GM23248 (cell line): Measurements from ENCODE around the gene NFILZ. TPM values are rescaled to one million over a fixed set of nuclear protein-coding genes. Genes with fewer than 3 reads are reported as not detected.

Experiments
- DNase-seq: peaks from one replicate; pipeline ENCODE4 v3.0.0-alpha.2; 2015
- H2AFZ ChIP-seq: fragments of 200-600 bp; sonication (generic); 2 replicates; pipeline ENCODE4 v1.6.1; 2016; ENCODE audit warnings: antibody characterized with exemption
- H3F3A ChIP-seq: fragments of 200-600 bp; sonication (generic); 2 replicates; pipeline ENCODE4 v1.6.1; 2016; ENCODE audit warnings: mild to moderate bottlenecking, antibody characterized with exemption, mixed run types; ENCODE audit not compliant: insufficient read depth
- H3K27ac ChIP-seq: fragments of 200-600 bp; sonication (generic); 2 replicates; pipeline ENCODE4 v1.5.1; 2016; ENCODE audit warnings: mild to moderate bottlenecking
- H3K27me3 ChIP-seq: fragments of 200-600 bp; sonication (generic); replicated peaks from 2 replicates; pipeline ENCODE4 v1.6.1; 2016; ENCODE audit warnings: mild to moderate bottlenecking; ENCODE audit not compliant: insufficient read depth
- H3K36me3 ChIP-seq: fragments of 200-600 bp; sonication (generic); 2 replicates; pipeline ENCODE4 v1.6.1; 2016; ENCODE audit warnings: low read depth, mild to moderate bottlenecking
- H3K4me1 ChIP-seq: fragments of 200-600 bp; sonication (generic); 2 replicates; pipeline ENCODE4 v1.6.1; 2016; ENCODE audit warnings: mild to moderate bottlenecking; ENCODE audit not compliant: insufficient read depth
- H3K4me2 ChIP-seq: fragments of 200-600 bp; sonication (generic); one replicate; pipeline ENCODE4 v1.6.1; 2016; ENCODE audit warnings: mild to moderate bottlenecking; ENCODE audit not compliant: unreplicated experiment
- H3K4me3 ChIP-seq: fragments of 200-600 bp; sonication (generic); 2 replicates; pipeline ENCODE4 v1.5.1; 2016; ENCODE audit warnings: mild to moderate bottlenecking
- H3K79me2 ChIP-seq: fragments of 200-600 bp; sonication (generic); 2 replicates; pipeline ENCODE4 v1.6.1; 2016; ENCODE audit warnings: mild to moderate bottlenecking; ENCODE audit not compliant: insufficient read depth
- H3K9ac ChIP-seq: fragments of 200-600 bp; sonication (generic); 2 replicates; pipeline ENCODE4 v1.6.1; 2016; ENCODE audit warnings: mild to moderate bottlenecking
- H3K9me2 ChIP-seq: fragments of 200-600 bp; sonication (generic); 2 replicates; pipeline ENCODE4 v1.6.1; 2016; ENCODE audit warnings: mixed run types, mild to moderate bottlenecking, moderate library complexity; ENCODE audit not compliant: insufficient read depth
- H3K9me3 ChIP-seq: fragments of 200-600 bp; sonication (generic); one replicate; pipeline ENCODE4 v1.6.1; 2017; ENCODE audit warnings: low read depth
- H4K20me1 ChIP-seq: fragments of 200-600 bp; sonication (generic); 2 replicates; pipeline ENCODE4 v1.6.0; 2016; ENCODE audit not compliant: insufficient read depth
- EZH2 ChIP-seq: fragments of 200-600 bp; sonication (generic); IDR thresholded peaks from 2 replicates; pipeline ENCODE4 v1.6.1; 2018; ENCODE audit warnings: antibody characterized with exemption, mild to moderate bottlenecking; ENCODE audit not compliant: insufficient read depth, poor library complexity, severe bottlenecking
- EZH2phosphoT487 ChIP-seq: fragments of 200-600 bp; sonication (generic); IDR thresholded peaks from 2 replicates; pipeline ENCODE4 v1.6.1; 2018; ENCODE audit warnings: antibody characterized with exemption, moderate library complexity, mild to moderate bottlenecking, low read depth; ENCODE audit not compliant: insufficient read depth
- WGBS, 2 experiments: methylation state at CpG; one replicate each; pipeline ENCODE4 v1.1.6; 2015 to 2017; ENCODE audit warnings: low lambda C conversion rate in 2 of 2, low coverage in 1 of 2; ENCODE audit errors: missing lambda C conversion rate in 2 of 2; 5-methylcytosine and 5-hydroxymethylcytosine counted together
- in situ Hi-C: fragments of 300-500 bp; cut with MboI; formaldehyde crosslinking; loops from 2 replicates; pipeline ENCODE4 v1.15.0; 2020
- polyA plus RNA-seq: library from polyadenylated mRNA; unstranded; fragments of >200 nt; fragmentation: Nextera tagmentation; extraction: Ambion mirVana; gene quantifications from 2 replicates; pipeline ENCODE4 v1.2.1, GENCODE V29; 2016
- total RNA-seq: library from RNA; depleted of rRNA; stranded (reverse); fragments of >200 nt; shearing (Covaris generic); gene quantifications from 2 replicates; pipeline ENCODE4 v1.2.3, GENCODE V29; 2014

Gene NFILZ
- total and polyA plus RNA-seq, 2 experiments from 2014 or later, result not detected

DNA sequence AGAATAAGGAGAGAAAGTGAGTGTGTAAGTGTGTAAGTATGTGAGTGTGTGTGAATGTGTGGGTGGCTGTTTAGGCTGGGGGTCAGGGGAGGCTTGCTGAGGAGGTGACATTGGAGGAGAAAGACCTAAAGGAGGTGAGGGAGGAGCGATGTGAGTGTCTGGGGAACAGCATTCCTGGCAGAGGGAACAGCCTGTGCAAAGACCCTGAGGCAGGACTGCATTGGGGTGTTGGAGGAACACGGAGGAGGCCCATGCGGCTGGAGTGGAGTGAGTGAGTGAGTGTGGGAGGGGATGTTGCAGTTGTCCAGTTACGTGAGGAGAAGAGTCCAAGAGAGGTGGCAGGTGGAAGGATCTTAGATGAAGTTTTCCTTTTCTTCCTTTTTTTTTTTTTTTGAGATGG, 31.8 kb downstream of the NFILZ start:
- H3K9ac ChIP-seq, result no peak overlapping the region
- in situ Hi-C loops, result no loop called here

DNA sequence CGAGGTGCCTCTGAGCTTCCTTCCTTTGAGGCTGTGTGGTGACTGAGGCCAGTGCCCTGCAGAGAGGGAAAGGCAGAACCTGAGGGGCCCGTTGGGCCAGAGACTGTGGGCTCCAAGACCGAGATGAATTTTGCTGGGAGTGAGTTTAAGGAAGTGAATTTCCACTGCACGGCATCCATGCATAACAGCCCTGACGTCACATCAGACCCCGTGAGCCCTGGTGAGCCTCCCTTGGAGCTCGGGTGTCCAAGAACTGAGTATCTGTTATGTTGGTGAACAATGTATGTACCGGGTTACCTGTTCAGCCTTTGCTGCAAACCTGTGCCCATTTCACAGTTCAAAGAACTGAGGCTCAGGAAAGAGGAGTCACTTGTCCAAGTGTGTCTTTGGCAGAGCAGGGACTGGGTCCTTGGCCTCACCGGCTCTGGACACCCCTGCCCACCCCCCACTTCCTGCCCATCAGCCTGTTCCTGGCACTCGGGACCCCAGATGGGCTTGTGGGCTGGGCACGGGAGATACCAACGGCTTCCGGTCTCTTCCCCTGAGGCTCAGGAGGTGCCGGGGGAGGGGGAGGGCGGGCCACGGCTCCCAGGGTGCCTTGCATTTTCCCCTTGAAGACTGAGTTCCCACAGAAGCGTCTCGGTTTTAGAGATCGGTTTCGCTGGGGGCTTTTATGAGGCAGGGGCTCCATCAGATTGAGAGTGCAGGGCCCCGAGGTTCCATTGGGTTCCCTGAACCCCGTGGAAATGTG, 33.7 kb downstream of the NFILZ start:
- H3K79me2 ChIP-seq, result no peaks in the 10 kb centered on the region
- in situ Hi-C loops, result no loop called here
- H3K4me3 ChIP-seq, result no peak overlapping the region
- no peak for DNase-seq
- H3K9ac ChIP-seq, result no peak overlapping the region
- no peak overlapping the region for H2AFZ ChIP-seq
- no peak overlapping the region for H3K27ac ChIP-seq
- no peaks in the 10 kb centered on the region for H3K36me3 ChIP-seq
- H3K9me3 ChIP-seq, result no peaks in the 10 kb centered on the region
- no peaks in the 10 kb centered on the region for H3K4me1 ChIP-seq
- no peaks in the 10 kb centered on the region for H3F3A ChIP-seq
- H3K9me2 ChIP-seq, result no peaks in the 10 kb centered on the region
- TF ChIP-seq EZH2, result no peak
- no peak for TF ChIP-seq EZH2phosphoT487
- no peak overlapping the region for H3K4me2 ChIP-seq
- no peaks in the 10 kb centered on the region for H3K27me3 ChIP-seq
- H4K20me1 ChIP-seq, result no peaks in the 10 kb centered on the region
- WGBS, 2 experiments, result 25 to 33% methylated on average over 17 to 22 of the region's 22 CpGs

More for the DNA sequence above, 31.8 kb downstream of the NFILZ start:
- Histone ChIP-seq H3K27me3 (no peaks in the 10 kb centered on the region), H3K4me1 (no peaks in the 10 kb centered on the region), H3K27ac (no peak overlapping the region), H3K4me3 (no peak overlapping the region), H3K36me3 (no peaks in the 10 kb centered on the region), H3K9me2 (no peaks in the 10 kb centered on the region), H3K79me2 (no peaks in the 10 kb centered on the region), H4K20me1 (no peaks in the 10 kb centered on the region), H3K4me2 (no peak overlapping the region), H2AFZ (no peak overlapping the region), H3K9me3 (no peaks in the 10 kb centered on the region), H3F3A (no peaks in the 10 kb centered on the region)
- no peak for DNase-seq
- TF ChIP-seq EZH2, result no peak
- no peak for TF ChIP-seq EZH2phosphoT487
- 59 to 65% methylated on average over 4 of the region's 4 CpGs for WGBS, 2 experiments

DNA sequence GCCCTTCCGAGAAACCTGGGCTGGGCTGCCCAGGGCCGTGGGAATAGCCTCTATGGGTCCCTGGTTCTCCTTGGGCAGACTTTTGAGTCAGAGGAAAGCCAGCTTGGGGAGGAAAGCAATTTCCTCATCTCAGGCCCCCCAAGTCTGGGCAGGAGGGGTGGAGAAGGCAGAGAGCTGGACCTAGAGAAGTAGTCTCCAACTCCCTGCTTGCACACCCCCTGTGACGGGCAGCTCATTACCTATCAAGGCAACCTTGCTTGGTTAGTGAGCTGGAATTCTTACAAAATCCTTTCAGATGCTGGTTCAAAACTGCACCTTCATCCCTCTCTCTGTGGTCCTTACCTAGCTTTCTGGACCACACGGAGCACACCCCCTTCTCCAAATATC, 34.2 kb downstream of the NFILZ start:
- no peak for TF ChIP-seq EZH2
- TF ChIP-seq EZH2phosphoT487, result no peak
- H3K4me2 ChIP-seq, result no peak overlapping the region
- H3K9ac ChIP-seq, result no peak overlapping the region
- no peaks in the 10 kb centered on the region for H3K36me3 ChIP-seq
- no peaks in the 10 kb centered on the region for H4K20me1 ChIP-seq
- H2AFZ ChIP-seq, result no peak overlapping the region
- in situ Hi-C loops, result no loop called here
- no peaks in the 10 kb centered on the region for H3K27me3 ChIP-seq
- H3K79me2 ChIP-seq, result no peaks in the 10 kb centered on the region
- H3K4me3 ChIP-seq, result no peak overlapping the region
- WGBS, 2 experiments, result 52% methylated on average over 4 of the region's 4 CpGs
- H3F3A ChIP-seq, result no peaks in the 10 kb centered on the region
- H3K9me3 ChIP-seq, result no peaks in the 10 kb centered on the region
- H3K9me2 ChIP-seq, result no peaks in the 10 kb centered on the region
- no peak for DNase-seq
- H3K4me1 ChIP-seq, result no peaks in the 10 kb centered on the region
- no peak overlapping the region for H3K27ac ChIP-seq

DNA sequence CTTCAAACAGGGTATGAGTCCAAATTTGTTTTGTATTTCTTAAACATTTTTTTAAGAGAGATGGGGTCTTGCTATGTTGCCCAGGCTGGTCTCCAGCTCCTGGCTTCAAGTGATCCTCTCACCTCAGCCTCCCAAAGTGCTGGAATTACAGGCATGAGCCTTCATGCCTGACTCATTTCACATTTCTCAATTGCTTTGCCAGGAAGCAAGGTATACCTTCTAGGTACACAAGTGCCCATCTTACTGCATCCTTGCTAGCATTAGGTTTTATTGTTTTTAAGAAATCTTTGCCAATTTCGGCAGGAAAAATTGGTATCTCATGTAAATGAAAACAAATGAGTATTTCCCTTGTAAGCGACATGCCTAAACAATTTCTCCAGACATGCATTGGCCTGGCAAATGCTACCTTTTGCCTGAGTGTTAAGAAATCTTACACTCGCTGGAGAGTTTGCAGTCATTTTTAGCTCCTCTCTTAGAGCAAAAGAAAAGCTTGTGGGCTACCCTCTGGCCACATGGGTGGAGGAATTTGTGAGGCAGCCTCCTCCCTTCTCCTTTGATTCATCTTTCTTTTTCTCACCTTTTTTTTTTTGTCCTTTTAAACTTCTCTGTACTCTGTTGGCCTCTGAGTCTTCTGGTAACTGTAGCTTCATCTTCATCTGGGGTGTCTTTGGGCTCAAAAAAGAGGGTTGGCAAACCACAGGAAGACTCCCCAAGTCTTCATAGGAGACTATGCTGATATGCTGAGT, 35.2 kb downstream of the NFILZ start:
- Histone ChIP-seq H3K4me3 (no peak overlapping the region), H3K79me2 (no peaks in the 10 kb centered on the region), H4K20me1 (no peaks in the 10 kb centered on the region), H3K27me3 (no peaks in the 10 kb centered on the region), H3K9me2 (no peaks in the 10 kb centered on the region), H3K27ac (no peak overlapping the region), H2AFZ (no peak overlapping the region), H3K4me2 (no peak overlapping the region), H3K36me3 (no peaks in the 10 kb centered on the region), H3F3A (no peaks in the 10 kb centered on the region), H3K9ac (no peak overlapping the region), H3K9me3 (no peaks in the 10 kb centered on the region), H3K4me1 (no peaks in the 10 kb centered on the region)
- in situ Hi-C loops, result no loop called here
- no peak for DNase-seq
- TF ChIP-seq EZH2, result no peak
- TF ChIP-seq EZH2phosphoT487, result no peak
- WGBS, 2 experiments, result 30 to 33% methylated on average over 3 of the region's 3 CpGs
